AG04450 (cell line): ENCODE data around the gene LAMC1. TPM values are rescaled to one million over a fixed set of nuclear protein-coding genes. Genes with fewer than 3 reads are reported as not detected.

Experiments used
- CTCF ChIA-PET: fragments of 300-600, 350-600 bp; formaldehyde crosslinking; extraction: SDS; loops from one replicate; lab custom pipeline; 2022; ENCODE audit warnings: antibody characterized with exemption, inconsistent platforms; lab: Charles Lee
- POLR2A ChIA-PET: fragments of 350-600 bp; formaldehyde crosslinking; extraction: SDS; loops from one replicate; lab custom pipeline; 2021; ENCODE audit warnings: antibody characterized with exemption, inconsistent platforms; lab: Yijun Ruan, JAX
- DNase-seq: peaks from one replicate; pipeline ENCODE4 v3.0.0-alpha.2; 2011; ENCODE audit warnings: low read depth, low spot score
- H3K27ac ChIP-seq: one replicate; pipeline ENCODE4 v1.5.1; 2012; ENCODE audit warnings: low read depth, low read length, control low read depth
- H3K27me3 ChIP-seq: one replicate; pipeline ENCODE4 v1.6.0; 2012; ENCODE audit warnings: low read length; ENCODE audit not compliant: control insufficient read depth, insufficient read depth
- H3K4me3 ChIP-seq: 2 replicates; pipeline ENCODE4 v1.5.1; 2011; ENCODE audit warnings: mild to moderate bottlenecking, low read depth, low read length, control low read depth
- H3K9me3 ChIP-seq: 2 replicates; pipeline ENCODE4 v1.5.1; 2012; ENCODE audit warnings: low read length; ENCODE audit not compliant: control insufficient read depth, insufficient read depth
- CTCF ChIP-seq: IDR thresholded peaks from 2 replicates; pipeline ENCODE4 v1.5.1; 2011; ENCODE audit warnings: low read depth, low read length, control low read depth, inconsistent platforms
- polyA plus RNA-seq: library from polyadenylated mRNA; depleted of rRNA; stranded (reverse); fragments of >200 nt; gene quantifications from 2 replicates; pipeline ENCODE4 v1.2.3, GENCODE V29; 2011

The LAMC1 gene
- polyA plus RNA-seq, 1 experiment: 348 TPM

- no peak for TF ChIP-seq CTCF
- H3K27me3 ChIP-seq: no peaks in the 10 kb centered on the region
- H3K27ac ChIP-seq: no peak overlapping the region
- H3K9me3 ChIP-seq: no peaks in the 10 kb centered on the region
- no peak for DNase-seq
- no peak overlapping the region for H3K4me3 ChIP-seq
- ChIA-PET CTCF (no interaction called here), POLR2A (no interaction called here)
Measured at GRCh38 chr1:183188240-183188639, 165.0 kb downstream of the LAMC1 start.

- H3K4me3 ChIP-seq: no peak overlapping the region
- POLR2A ChIA-PET: interaction anchor here (0.7 kb wide), 1 partner anchor 116 kb away, joined by 3 read pairs; no protein-coding TSS in a partner anchor
- no peaks in the 10 kb centered on the region for H3K9me3 ChIP-seq
- no peaks in the 10 kb centered on the region for H3K27me3 ChIP-seq
- no peak overlapping the region for H3K27ac ChIP-seq
- TF ChIP-seq CTCF: no peak
- DNase-seq: peak; percentile 68
- CTCF ChIA-PET: interaction anchor here (0.7 to 1.3 kb wide), 3 partner anchors 37 to 230 kb away, joined by 3 to 4 read pairs (median 3); no protein-coding TSS in a partner anchor
Measured at GRCh38 chr1:183191833-183192232, 168.6 kb downstream of the LAMC1 start.

GRCh38 chr1:183193963-183194525 lies 170.8 kb downstream of the LAMC1 start:
- Histone ChIP-seq H3K4me3 (no peak overlapping the region), H3K27me3 (no peaks in the 10 kb centered on the region), H3K27ac (no peak overlapping the region), H3K9me3 (no peaks in the 10 kb centered on the region)
- ChIA-PET POLR2A (no interaction called here), CTCF (interaction anchor here (1.2 kb wide), 1 partner anchor 41 kb away, joined by 4 read pairs; no protein-coding TSS in a partner anchor)
- no peak for DNase-seq
- no peak for TF ChIP-seq CTCF

GRCh38 chr1:183194527-183195141 lies 171.4 kb downstream of the LAMC1 start:
- Histone ChIP-seq H3K9me3 (no peaks in the 10 kb centered on the region), H3K4me3 (no peak overlapping the region), H3K27ac (no peak overlapping the region), H3K27me3 (no peaks in the 10 kb centered on the region)
- DNase-seq: no peak
- no peak for TF ChIP-seq CTCF
- CTCF ChIA-PET: interaction anchor here (1.2 kb wide), 1 partner anchor 40 kb away, joined by 4 read pairs; no protein-coding TSS in a partner anchor
- POLR2A ChIA-PET: no interaction called here

GRCh38 chr1:183195142-183195574 lies 171.9 kb downstream of the LAMC1 start:
- ChIA-PET POLR2A (no interaction called here), CTCF (interaction anchor here (1.2 kb wide), 1 partner anchor 40 kb away, joined by 4 read pairs; no protein-coding TSS in a partner anchor)
- Histone ChIP-seq H3K27ac (no peak overlapping the region), H3K27me3 (no peaks in the 10 kb centered on the region), H3K9me3 (no peaks in the 10 kb centered on the region), H3K4me3 (no peak overlapping the region)
- DNase-seq: no peak
- no peak for TF ChIP-seq CTCF
